CD4-positive, alpha-beta T cell treated with Interleukin-10 for 1 hour (primary cell): Measurements from ENCODE around the gene KANSL1.
"Not testable (repeated sequence)": the region's sequence is repeated elsewhere in the genome, so short reads cannot be mapped to it uniquely, and the experiment has no call there.

Experiments used
- DNase-seq: peaks from one replicate; pipeline ENCODE4 v3.0.0-alpha.2; 2020

KANSL1 gene

GRCh38 chr17:46011711-46012505 is 181.3 kb downstream of the KANSL1 start:
- no peak for DNase-seq

GRCh38 chr17:46010597-46011186 is 182.5 kb downstream of the KANSL1 start:
- no peak for DNase-seq

DNA sequence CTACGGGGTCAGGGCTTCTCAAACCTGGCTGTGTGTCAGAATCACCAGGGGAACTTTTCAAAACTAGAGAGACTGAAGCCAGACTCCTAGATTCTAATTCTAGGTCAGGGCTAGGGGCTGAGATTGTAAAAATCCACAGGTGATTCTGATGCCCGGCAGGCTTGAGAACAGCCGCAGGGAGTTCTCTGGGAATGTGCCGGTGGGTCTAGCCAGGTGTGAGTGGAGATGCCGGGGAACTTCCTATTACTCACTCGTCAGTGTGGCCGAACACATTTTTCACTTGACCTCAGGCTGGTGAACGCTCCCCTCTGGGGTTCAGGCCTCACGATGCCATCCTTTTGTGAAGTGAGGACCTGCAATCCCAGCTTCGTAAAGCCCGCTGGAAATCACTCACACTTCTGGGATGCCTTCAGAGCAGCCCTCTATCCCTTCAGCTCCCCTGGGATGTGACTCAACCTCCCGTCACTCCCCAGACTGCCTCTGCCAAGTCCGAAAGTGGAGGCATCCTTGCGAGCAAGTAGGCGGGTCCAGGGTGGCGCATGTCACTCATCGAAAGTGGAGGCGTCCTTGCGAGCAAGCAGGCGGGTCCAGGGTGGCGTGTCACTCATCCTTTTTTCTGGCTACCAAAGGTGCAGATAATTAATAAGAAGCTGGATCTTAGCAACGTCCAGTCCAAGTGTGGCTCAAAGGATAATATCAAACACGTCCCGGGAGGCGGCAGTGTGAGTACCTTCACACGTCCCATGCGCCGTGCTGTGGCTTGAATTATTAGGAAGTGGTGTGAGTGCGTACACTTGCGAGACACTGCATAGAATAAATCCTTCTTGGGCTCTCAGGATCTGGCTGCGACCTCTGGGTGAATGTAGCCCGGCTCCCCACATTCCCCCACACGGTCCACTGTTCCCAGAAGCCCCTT is 183.3 kb downstream of the KANSL1 start:
- no peak for DNase-seq

DNA sequence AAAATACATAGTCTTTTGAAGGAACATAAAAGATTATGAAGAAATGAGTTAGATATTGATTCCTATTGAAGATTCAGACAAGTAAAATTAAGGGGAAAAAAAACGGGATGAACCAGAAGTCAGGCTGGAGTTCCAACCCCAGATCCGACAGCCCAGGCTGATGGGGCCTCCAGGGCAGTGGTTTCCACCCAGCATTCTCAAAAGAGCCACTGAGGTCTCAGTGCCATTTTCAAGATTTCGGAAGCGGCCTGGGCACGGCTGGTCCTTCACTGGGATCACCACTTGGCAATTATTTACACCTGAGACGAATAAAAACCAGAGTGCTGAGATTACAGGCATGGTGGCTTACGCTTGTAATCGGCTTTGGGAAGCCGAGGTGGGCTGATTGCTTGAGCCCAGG is 184.6 kb downstream of the KANSL1 start:
- DNase-seq, result no peak

DNA sequence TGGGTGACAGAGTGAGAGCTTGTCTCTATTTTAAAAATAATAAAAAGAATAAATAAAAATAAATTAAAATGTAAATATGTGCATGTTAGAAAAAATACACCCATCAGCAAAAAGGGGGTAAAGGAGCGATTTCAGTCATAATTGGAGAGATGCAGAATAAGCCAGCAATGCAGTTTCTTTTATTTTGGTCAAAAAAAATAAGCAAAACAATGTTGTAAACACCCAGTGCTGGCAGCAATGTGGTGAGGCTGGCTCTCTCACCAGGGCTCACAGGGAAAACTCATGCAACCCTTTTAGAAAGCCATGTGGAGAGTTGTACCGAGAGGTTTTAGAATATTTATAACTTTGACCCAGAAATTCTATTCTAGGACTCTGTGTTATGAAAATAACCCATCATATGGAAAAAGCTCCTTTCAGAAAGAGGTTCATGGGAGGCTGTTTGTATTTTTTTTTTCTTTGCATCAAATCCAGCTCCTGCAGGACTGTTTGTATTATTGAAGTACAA is 185.7 kb downstream of the KANSL1 start:
- no peak for DNase-seq

DNA sequence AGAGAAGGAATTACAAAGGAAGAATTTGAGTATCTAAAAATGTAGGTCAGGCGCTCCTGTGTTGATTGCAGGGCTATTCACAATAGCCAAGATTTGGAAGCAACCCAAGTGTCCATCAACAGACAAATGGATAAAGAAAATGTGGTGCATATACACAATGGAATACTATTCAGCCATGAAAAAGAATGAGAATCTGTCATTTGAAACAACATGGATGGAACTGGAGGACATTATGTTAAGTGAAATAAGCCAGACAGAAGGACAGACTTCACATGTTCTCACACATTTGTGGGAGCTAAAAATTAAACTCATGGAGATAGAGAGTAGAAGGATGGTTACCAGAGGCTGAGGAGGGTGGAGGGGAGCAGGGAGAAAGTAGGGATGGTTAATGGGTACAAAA is 187.1 kb downstream of the KANSL1 start:
- DNase-seq, result not testable (repeated sequence)

DNA sequence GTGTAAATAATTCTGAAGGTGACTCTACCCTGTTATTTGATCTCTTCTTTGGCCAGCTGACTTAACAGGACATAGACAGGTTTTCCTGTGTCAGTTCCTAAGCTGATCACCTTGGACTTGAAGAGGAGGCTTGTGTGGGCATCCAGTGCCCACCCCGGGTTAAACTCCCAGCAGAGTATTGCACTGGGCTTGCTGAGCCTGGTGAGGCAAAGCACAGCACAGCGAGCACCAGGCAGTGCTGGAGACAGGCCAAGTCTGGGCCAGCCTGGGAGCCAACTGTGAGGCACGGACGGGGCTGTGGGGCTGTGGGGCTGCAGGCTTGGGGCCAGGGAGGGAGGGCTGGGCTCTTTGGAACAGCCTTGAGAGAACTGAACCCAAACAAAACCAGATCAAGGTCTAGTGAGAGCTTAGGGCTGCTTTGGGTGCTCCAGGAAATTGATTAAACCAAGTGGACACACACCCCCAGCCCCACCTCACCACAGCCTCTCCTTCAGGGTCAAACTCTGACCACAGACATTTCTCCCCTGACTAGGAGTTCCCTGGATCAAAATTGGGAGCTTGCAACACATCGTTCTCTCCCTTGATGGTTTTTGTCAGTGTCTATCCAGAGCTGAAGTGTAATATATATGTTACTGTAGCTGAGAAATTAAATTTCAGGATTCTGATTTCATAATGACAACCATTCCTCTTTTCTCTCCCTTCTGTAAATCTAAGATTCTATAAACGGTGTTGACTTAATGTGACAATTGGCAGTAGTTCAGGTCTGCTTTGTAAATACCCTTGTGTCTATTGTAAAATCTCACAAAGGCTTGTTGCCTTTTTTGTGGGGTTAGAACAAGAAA is 189.1 kb downstream of the KANSL1 start:
- DNase-seq, result no peak

GRCh38 chr17:46002973-46003316 is 190.3 kb downstream of the KANSL1 start:
- DNase-seq, result no peak

DNA sequence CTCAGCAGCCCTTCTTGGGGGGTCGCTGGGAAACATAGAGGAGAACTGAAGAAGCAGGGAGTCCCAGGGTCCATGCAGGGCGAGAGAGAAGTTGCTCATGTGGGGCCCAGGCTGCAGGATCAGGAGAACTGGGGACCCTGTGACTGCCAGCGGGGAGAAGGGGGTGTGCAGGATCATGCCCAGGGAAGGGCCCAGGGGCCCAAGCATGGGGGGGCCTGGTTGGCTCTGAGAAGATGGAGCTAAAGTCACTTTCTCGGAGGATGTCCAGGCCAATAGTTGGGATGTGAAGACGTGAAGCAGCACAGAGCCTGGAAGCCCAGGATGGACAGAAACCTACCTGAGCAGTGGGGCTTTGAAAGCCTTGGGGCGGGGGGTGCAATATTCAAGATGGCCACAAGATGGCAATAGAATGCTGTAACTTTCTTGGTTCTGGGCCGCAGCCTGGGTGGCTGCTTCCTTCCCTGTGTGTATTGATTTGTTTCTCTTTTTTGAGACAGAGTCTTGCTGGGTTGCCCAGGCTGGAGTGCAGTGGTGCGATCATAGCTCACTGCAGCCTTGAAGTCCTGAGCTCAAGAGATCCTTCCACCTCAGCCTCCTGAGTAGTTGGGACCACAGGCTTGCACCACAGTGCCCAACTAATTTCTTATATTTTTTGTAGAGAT is 190.8 kb downstream of the KANSL1 start:
- peak; percentile 81 for DNase-seq

DNA sequence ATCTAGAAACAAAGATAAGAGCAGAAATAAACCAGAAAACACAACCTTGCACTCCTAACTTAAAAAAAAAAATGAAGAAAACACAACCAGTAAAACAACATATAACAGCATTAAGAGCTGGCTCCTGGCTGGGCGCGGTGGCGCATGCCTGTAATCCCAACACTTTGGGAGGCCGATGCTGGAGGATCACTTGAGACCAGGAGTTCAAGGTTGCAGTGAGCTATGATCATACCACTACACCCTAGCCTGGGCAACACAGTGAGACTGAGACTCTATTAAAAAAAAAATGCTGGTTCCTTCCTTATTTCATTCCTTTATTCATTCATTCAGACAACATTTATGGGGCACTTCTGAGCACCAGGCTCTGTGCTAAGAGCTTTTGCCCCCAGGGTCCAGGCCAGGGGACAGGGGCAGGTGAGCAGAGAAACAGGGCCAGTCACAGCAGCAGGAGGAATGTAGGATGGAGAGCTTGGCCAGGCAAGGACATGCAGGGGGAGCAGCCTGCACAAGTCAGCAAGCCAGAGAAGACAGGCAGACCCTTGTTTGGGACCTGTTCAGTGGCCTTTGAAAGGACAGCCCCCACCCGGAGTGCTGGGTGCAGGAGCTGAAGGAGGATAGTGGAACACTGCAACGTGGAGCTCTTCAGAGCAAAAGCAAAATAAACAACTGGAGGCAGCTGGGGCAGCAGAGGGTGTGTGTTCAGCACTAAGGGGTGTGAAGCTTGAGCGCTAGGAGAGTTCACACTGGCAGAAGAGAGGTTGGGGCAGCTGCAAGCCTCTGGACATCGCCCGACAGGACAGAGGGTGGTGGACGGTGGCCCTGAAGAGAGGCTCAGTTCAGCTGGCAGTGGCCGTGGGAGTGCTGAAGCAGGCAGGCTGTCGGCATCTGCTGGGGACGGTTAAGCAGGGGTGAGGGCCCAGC is 191.6 kb downstream of the KANSL1 start:
- no peak for DNase-seq

DNA sequence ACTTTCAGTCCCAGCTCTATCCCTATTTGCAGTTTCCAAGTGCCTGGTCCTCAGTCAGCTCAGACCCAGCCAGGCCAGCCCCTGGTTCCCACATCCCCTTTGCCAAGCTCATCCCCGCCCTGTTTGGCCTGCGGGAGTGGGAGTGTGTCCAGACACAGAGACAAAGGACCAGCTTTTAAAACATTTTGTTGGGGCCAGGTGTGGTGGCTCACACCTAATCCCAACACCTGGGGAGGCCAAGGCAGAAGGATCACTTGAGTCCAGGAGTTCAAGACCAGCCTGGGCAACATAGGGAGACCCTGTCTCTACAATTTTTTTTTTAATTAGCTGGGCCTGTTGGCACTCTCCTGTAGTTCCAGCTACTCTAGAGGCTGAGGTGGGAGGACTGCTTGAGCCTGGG is 192.5 kb downstream of the KANSL1 start:
- no peak for DNase-seq

- no peak for DNase-seq
Observed at GRCh38 chr17:46000292-46000691, 192.9 kb downstream of the KANSL1 start.

GRCh38 chr17:45999900-46000290 is 193.3 kb downstream of the KANSL1 start:
- DNase-seq, result no peak

DNA sequence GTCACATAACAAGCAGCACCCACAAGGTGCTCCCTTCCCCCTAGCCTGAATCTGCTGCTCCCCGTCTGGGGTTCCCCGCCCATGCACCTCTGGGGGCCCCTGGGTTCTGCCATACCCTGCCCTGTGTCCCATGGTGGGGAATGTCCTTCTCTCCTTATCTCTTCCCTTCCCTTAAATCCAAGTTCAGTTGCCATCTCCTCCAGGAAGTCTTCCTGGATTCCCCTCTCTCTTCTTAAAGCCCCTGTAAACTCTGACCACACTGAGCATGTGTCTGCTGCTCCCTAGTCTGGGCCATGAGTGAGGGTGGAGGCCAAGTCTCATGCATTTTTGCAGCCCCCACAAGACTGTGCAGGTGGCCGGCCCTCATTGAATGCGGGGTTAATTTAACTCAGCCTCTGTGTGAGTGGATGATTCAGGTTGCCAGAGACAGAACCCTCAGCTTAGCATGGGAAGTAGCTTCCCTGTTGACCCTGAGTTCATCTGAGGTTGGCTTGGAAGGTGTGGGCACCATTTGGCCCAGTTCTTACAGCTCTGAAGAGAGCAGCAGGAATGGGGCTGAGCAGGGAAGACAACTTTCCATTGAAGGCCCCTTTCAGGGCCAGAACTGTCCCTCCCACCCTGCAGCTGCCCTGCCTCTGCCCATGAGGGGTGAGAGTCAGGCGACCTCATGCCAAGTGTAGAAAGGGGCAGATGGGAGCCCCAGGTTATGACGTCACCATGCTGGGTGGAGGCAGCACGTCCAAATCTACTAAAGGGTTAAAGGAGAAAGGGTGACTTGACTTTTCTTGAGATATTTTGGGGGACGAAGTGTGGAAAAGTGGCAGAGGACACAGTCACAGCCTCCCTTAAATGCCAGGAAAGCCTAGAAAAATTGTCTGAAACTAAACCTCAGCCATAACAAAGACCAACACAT is 194.0 kb downstream of the KANSL1 start, which contains the start of gene STH:
Gene STH, plus strand, starts transcription at position 264 of the 913 bp plus-strand sequence. Its CDS starts 30 bp downstream, at position 294.
- DNase-seq, result no peak

GRCh38 chr17:45997624-45998023 is 195.6 kb downstream of the KANSL1 start:
- DNase-seq, result no peak

- DNase-seq, result no peak
Observed at GRCh38 chr17:45997166-45997565, 196.1 kb downstream of the KANSL1 start.

GRCh38 chr17:45996282-45996937 is 196.8 kb downstream of the KANSL1 start:
- no peak for DNase-seq

DNA sequence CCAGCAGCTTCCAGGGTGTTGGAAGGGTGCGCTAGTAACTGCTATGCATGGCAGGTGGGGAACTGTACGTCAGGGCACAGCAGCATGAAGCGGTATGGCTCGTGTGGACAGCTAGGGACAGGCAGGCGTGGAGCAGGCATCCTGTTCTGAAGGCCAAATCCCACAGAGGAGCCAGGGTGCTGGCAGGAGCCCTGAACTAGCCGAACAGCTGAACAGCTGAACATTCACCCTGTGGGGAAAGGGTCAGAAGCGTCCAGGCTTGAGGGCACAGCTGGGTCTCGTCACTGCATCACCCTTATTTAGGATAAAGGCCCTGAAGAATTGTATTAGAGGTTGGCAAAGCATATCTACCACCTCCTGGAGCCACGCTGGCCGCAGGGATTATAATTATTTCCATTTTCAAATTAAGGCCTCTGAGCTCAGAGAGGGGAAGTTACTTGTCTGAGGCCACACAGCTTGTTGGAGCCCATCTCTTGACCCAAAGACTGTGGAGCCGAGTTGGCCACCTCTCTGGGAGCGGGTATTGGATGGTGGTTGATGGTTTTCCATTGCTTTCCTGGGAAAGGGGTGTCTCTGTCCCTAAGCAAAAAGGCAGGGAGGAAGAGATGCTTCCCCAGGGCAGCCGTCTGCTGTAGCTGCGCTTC is 197.5 kb downstream of the KANSL1 start:
- no peak for DNase-seq

DNA sequence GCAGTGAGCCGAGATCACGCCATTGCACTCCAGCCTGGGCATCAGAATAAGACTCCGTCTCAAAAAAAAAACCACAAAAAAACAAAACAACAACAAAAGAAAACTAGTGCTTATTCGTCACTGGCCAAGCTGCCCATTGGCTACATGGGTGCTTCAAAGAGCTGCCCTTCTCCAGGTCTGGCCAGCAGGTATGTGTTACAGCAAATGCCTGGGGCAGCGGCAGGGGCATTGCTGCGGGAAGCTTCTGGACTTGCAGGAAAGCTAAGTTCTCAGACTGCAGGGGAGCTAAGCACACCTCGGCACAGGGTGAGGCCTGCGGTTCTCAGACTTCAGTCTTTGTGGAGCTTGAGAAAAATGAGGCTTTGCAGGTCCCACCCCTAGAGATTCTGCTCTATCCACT is 198.2 kb downstream of the KANSL1 start:
- no peak for DNase-seq
